Nucleus accumbens (tissue), 56 donors: ENCODE data around the gene ALDH9A1.
"Not testable (repeated sequence)": the region's sequence is repeated elsewhere in the genome, so short reads cannot be mapped to it uniquely, and the experiment has no call there.

Experiments
- DNase-seq, 56 donors: peaks; one replicate each; lab custom pipeline; 2025; lab: John Stamatoyannopoulos, UW

ALDH9A1 gene

DNA sequence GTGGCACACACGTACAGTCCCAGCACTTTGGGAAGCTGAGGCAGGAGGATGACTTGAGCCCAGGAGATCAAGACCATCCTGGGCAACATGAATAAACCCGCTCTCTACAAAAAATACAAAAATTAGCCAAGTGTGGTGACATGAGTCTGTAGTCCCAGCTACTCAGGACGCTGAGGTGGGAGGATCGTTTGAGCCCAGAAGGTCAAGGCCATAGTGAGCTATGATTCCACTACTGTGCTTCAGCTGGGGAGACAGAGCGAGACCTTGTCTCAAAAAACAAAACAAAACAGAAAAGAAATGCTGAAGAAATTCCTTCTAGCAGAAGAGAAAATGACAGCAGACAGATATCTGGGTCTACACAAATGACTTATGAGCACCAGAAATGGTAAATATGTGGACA lies 10.3 kb downstream of the ALDH9A1 start:
- DNase-seq, result no peak

DNA sequence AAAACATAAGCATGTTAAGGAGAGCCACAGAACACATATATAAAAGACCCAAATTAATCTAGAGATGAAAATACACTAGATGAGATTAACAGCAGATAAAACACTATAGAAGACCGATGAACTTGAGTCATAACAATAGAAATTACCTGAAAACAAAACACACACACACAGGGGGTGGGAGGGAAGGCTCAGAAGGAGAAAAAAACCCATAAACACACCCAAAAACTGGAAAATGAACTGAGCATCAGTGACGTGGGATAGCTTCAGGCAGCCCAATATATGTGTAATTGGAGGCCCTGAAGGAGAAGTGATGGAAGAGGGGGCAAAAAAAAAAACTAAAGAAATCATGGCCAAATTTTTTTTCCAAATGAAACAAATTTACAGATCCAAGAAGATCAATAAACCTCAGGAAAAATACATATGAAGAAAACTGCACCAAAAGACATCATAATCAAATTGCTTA lies 11.4 kb downstream of the ALDH9A1 start:
- no peak for DNase-seq

GRCh38 chr1:165686121-165686970 lies 12.0 kb downstream of the ALDH9A1 start:
- no peak for DNase-seq

- DNase-seq, result no peak
These were observed 14.4 kb downstream of the ALDH9A1 start for GRCh38 chr1:165683848-165684485.

GRCh38 chr1:165680773-165681172 lies 17.6 kb downstream of the ALDH9A1 start:
- not testable (repeated sequence) for DNase-seq

GRCh38 chr1:165680303-165680702 lies 18.1 kb downstream of the ALDH9A1 start:
- no peak for DNase-seq

DNA sequence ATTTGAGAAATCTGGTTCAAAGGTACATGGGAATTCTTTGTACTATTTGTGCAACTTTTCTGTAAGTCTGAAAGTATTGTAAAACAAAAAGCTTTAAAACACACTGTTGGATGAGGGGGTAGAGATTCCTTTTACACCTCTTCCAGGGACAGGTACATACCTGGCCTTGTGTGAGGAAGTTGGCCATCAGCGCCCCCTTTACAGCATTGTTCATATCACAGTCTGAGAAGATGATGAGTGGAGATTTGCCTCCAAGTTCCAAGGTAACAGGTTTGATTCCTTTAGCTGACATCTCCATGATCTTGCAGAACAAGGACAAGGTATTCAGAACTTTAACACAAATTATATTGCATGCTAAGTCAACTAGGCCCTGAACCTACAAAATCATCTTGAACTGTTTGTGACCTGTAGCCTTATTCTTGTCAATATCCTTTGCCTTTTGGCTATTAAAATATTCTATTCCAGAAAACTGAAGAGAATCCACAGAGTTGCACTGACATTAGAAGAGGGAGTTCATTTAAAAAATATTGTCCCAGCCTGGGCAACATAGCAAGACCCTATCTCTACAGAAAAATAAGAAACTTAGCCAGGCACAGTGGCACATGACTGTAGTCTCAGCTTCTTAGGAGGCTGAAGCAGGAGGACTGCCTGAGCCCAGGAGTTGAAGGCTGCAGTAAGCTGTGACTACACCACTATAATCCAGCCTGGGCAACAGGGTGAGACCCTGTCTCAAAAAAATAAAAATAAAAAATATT lies 18.9 kb downstream of the ALDH9A1 start:
- DNase-seq, result no peak

- no peak for DNase-seq
These were observed 19.9 kb downstream of the ALDH9A1 start for GRCh38 chr1:165678509-165678908.

GRCh38 chr1:165675794-165676193 lies 22.6 kb downstream of the ALDH9A1 start:
- no peak for DNase-seq

GRCh38 chr1:165674599-165674998 lies 23.8 kb downstream of the ALDH9A1 start:
- no peak for DNase-seq

DNA sequence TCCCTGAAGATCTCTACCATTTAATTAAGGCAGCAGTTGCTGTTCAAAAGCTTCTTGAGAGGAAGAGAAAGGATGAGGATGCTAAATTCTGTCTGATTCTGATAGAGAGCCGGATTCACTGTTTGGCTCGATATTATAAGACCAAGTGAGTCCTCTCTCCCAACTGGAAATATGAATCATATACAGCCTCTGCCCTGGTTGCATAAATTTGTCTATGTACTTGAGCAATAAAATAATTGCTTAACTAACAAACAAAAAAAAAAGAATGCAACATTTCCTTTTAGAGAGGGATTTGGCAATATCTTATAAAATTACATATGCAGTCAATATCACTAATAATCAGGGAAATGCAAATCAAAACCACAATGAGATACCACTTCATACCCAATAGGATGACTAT lies 26.8 kb downstream of the ALDH9A1 start:
- no peak for DNase-seq

GRCh38 chr1:165668184-165668583 lies 30.2 kb downstream of the ALDH9A1 start:
- DNase-seq, result no peak

- DNase-seq, result no peak
These were observed 32.1 kb downstream of the ALDH9A1 start for GRCh38 chr1:165666152-165666825.

GRCh38 chr1:165662186-165662585 lies 36.2 kb downstream of the ALDH9A1 start:
- DNase-seq, result no peak

DNA sequence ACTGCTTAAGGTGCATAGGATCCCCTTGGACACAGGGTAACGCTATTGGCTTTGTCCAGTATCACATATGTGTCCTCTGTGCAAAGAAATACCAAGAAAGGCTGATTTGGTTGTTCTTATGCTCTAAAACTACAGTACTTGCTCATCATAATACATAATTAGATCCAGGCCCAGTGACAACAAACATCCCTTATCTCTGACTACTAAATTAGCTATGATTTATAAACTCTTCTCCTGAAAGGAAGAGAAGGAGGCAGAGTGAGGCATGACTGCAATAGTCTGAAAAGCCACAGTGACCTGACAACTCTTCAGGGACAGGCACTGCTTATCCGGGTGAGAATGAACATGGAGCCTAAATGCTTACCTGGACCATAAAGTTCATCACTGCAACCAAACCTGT lies 36.7 kb downstream of the ALDH9A1 start:
- DNase-seq, result no peak

DNA sequence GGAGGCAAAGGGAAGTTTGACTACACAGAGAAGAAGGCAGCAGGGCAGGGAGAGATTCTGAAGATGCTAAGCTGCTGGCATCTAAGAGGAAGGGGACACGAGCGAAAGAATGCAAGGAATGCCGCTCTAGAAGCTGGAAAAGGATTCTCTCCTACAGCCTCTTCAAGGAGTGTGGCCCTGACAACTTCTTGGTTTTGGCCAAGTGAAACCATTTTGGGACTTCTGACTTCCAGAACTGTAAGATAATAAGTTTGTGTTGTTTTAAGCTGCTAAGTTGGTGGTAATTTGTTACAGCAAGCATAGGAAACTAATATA lies 38.8 kb downstream of the ALDH9A1 start:
- DNase-seq, result no peak

GRCh38 chr1:165658766-165659580 lies 39.4 kb downstream of the ALDH9A1 start:
- not testable (repeated sequence) for DNase-seq

DNA sequence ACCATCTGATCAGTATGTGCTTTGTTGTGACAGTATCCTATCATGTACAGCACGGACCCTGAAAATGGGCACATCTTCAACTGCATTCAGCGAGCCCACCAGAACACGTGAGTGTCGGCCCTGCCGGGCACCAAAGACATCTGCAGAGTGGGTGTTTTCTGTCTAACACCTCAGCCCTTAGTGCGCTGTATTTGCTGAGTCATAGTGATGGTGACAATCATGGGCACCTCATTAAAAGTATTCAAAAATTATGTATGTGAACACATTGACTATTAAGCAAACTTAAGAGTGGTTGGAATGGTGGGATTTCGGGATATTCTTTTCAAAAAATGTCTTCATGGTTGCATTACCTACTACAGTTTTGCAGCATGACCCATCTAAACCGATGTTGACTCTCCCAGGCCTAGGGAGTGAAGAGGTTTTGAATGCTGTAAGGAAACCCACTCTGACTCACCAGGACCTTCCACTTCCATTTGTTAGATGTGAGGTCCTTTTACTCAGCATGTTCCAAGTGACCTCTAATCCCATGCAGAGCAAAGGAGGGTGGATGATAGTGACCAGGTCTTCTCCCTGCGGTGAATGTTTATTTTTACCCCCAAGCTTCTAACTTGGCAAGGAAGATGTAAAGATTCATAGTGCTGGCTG lies 47.3 kb downstream of the ALDH9A1 start:
- no peak for DNase-seq

DNA sequence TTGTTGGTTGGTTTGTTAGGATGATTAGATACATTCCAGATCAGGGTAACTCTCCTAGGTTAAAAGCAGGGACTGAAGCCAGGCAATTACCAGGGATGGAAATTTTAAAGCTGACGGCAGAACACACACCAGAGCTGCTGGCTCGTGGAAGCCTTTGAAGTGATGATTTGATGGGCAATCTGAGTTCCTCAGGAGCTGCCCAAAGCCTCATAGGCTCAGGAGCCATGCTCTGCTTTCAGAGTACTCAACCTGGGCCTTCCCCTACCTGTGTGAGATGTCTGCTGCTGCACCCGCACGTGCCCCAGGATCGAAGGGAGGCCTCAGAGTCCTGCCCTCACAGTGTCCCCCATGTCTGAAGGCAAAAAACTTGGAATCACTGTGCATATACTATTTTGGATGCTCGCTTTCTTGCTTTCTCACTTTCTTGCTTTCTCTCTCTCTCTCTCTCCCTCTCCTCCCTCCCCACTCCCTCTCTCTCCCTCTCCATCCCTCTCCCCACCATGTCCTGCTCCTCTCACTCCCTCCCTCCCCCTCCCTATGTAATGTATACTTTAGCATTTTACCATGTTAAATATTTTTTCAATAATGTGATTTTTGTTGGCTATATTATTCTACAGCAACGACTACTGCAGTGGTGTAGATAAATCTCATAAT lies 49.3 kb downstream of the ALDH9A1 start:
- DNase-seq, result no peak
